ENCODE data around the gene RAE1.
A peak's percentile ranks its signal among the peaks of the same experiment; 100 is the strongest.

GRCh38 chr20:57346477-57346876 is 4.6 kb upstream of the RAE1 start:
- TF ChIP-seq, protein P1, sequence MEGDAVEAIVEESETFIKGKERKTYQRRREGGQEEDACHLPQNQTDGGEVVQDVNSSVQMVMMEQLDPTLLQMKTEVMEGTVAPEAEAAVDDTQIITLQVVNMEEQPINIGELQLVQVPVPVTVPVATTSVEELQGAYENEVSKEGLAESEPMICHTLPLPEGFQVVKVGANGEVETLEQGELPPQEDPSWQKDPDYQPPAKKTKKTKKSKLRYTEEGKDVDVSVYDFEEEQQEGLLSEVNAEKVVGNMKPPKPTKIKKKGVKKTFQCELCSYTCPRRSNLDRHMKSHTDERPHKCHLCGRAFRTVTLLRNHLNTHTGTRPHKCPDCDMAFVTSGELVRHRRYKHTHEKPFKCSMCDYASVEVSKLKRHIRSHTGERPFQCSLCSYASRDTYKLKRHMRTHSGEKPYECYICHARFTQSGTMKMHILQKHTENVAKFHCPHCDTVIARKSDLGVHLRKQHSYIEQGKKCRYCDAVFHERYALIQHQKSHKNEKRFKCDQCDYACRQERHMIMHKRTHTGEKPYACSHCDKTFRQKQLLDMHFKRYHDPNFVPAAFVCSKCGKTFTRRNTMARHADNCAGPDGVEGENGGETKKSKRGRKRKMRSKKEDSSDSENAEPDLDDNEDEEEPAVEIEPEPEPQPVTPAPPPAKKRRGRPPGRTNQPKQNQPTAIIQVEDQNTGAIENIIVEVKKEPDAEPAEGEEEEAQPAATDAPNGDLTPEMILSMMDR (IDR thresholded peaks at IDR 0.05), result peak; percentile 57 to 70 (median 69)
- no peak for TF ChIP-seq POLR2A (IDR thresholded peaks at IDR 0.05)

Data from testis (tissue), 2 donors.